Activated T-cell treated with anti-CD3 and anti-CD28 coated beads, Interleukin-2, amount 50 U/mL, for 72 hours (primary cell): ENCODE data around the gene AICDA. TPM values are rescaled to one million over a fixed set of nuclear protein-coding genes. Genes with fewer than 3 reads are reported as not detected.
A peak's percentile ranks its signal among the peaks of the same experiment; 100 is the strongest.
"Not testable (repeated sequence)": the region's sequence is repeated elsewhere in the genome, so short reads cannot be mapped to it uniquely, and the experiment has no call there.

Source experiments
- ATAC-seq, 2 donors: fragments of 150-1000 bp; cut with Tn5 transposase; replicated peaks in 1 of 2; 2 replicates each; pipeline ENCODE4 v1.10.0; 2021; ENCODE audit warnings: moderate library complexity in 2 of 2, mild to moderate bottlenecking in 1 of 2
- DNase-seq, 2 donors: peaks; one replicate each; pipeline ENCODE4 v3.0.0; 2021 to 2022; ENCODE audit warnings: mixed read lengths in 1 of 2
- H3K27ac Mint-ChIP-seq: one replicate; pipeline ENCODE4 v1.8.0; 2022; ENCODE audit warnings: mild to moderate bottlenecking, moderate library complexity, mixed read lengths
- H3K27me3 Mint-ChIP-seq: one replicate; pipeline ENCODE4 v1.8.0; 2022; ENCODE audit warnings: low read depth, mixed read lengths
- H3K36me3 Mint-ChIP-seq, 2 donors: one replicate each; pipeline ENCODE4 v1.8.0; 2022; ENCODE audit warnings: mixed read lengths in 2 of 2, mild to moderate bottlenecking in 1 of 2; ENCODE audit not compliant: insufficient read depth in 2 of 2
- H3K4me1 Mint-ChIP-seq: one replicate; pipeline ENCODE4 v1.8.0; 2022; ENCODE audit warnings: low read depth, mixed read lengths
- H3K4me3 Mint-ChIP-seq, 2 donors: one replicate each; pipeline ENCODE4 v1.8.0; 2022; ENCODE audit warnings: mild to moderate bottlenecking in 2 of 2, mixed read lengths in 2 of 2, moderate library complexity in 2 of 2
- H3K9me3 Mint-ChIP-seq, 2 donors: one replicate each; pipeline ENCODE4 v1.8.0; 2022; ENCODE audit warnings: mixed read lengths in 2 of 2
- total RNA-seq, 2 donors: library from RNA; stranded (reverse); gene quantifications; one replicate each; pipeline ENCODE4 v1.2.3, GENCODE V29; 2022

AICDA gene
- total RNA-seq, 2 donors from 2014 or later = not detected

- H3K4me1 Mint-ChIP-seq = no peaks in the 10 kb centered on the region
- no peak overlapping the region for H3K27ac Mint-ChIP-seq
- DNase-seq (no peak), ATAC-seq (no peak)
- H3K4me3 Mint-ChIP-seq = no peak overlapping the region
- peaks cover 33% of the 10 kb centered on the region for H3K27me3 Mint-ChIP-seq
- no peaks in the 10 kb centered on the region for H3K36me3 Mint-ChIP-seq
- no peaks in the 10 kb centered on the region for H3K9me3 Mint-ChIP-seq
These were observed 9.4 kb downstream of the AICDA start for GRCh38 chr12:8603286-8603685.

GRCh38 chr12:8596561-8596960 lies 16.1 kb downstream of the AICDA start:
- H3K36me3 Mint-ChIP-seq = no peaks in the 10 kb centered on the region
- no peak overlapping the region for H3K4me3 Mint-ChIP-seq
- no peaks in the 10 kb centered on the region for H3K4me1 Mint-ChIP-seq
- no peak for ATAC-seq
- H3K27ac Mint-ChIP-seq = no peak overlapping the region
- DNase-seq = no peak
- H3K9me3 Mint-ChIP-seq = no peaks in the 10 kb centered on the region
- H3K27me3 Mint-ChIP-seq = peaks cover 8% of the 10 kb centered on the region

GRCh38 chr12:8594072-8594471 lies 18.6 kb downstream of the AICDA start:
- Mint-ChIP-seq H3K4me1 (peaks cover 8% of the 10 kb centered on the region), H3K27ac (no peak overlapping the region), H3K27me3 (no peaks in the 10 kb centered on the region), H3K4me3 (no peak overlapping the region), H3K9me3 (no peaks in the 10 kb centered on the region), H3K36me3 (no peaks in the 10 kb centered on the region)
- ATAC-seq = no peak
- DNase-seq = no peak

GRCh38 chr12:8593246-8593645 lies 19.4 kb downstream of the AICDA start:
- Mint-ChIP-seq H3K27ac (no peak overlapping the region), H3K27me3 (no peaks in the 10 kb centered on the region), H3K4me3 (no peak overlapping the region), H3K9me3 (no peaks in the 10 kb centered on the region), H3K4me1 (peaks cover 8% of the 10 kb centered on the region), H3K36me3 (no peaks in the 10 kb centered on the region)
- ATAC-seq (no peak), DNase-seq (no peak)

GRCh38 chr12:8590842-8591545 lies 21.7 kb downstream of the AICDA start:
- DNase-seq = peak in 1 of 2 donors; percentile 4
- no peak overlapping the region for H3K27ac Mint-ChIP-seq
- no peaks in the 10 kb centered on the region for H3K36me3 Mint-ChIP-seq
- no peaks in the 10 kb centered on the region for H3K27me3 Mint-ChIP-seq
- peak; percentile 32 to 55 for ATAC-seq
- H3K9me3 Mint-ChIP-seq = no peaks in the 10 kb centered on the region
- peaks cover 8% of the 10 kb centered on the region for H3K4me1 Mint-ChIP-seq
- H3K4me3 Mint-ChIP-seq = no peak overlapping the region

GRCh38 chr12:8589679-8590078 lies 23.0 kb downstream of the AICDA start:
- Mint-ChIP-seq H3K27me3 (no peaks in the 10 kb centered on the region), H3K4me1 (peaks cover 8% of the 10 kb centered on the region), H3K36me3 (no peaks in the 10 kb centered on the region), H3K4me3 (no peak overlapping the region), H3K27ac (no peak overlapping the region), H3K9me3 (no peaks in the 10 kb centered on the region)
- ATAC-seq (no peak), DNase-seq (no peak)

GRCh38 chr12:8584478-8584877 lies 28.2 kb downstream of the AICDA start:
- not testable (repeated sequence) for DNase-seq, ATAC-seq, H3K36me3 Mint-ChIP-seq, H3K4me1 Mint-ChIP-seq, H3K27me3 Mint-ChIP-seq, H3K4me3 Mint-ChIP-seq, H3K27ac Mint-ChIP-seq, H3K9me3 Mint-ChIP-seq

GRCh38 chr12:8584004-8584403 lies 28.7 kb downstream of the AICDA start:
- Mint-ChIP-seq H3K27ac (no peak overlapping the region), H3K9me3 (no peaks in the 10 kb centered on the region), H3K36me3 (no peaks in the 10 kb centered on the region), H3K4me1 (peaks cover 9% of the 10 kb centered on the region), H3K27me3 (no peaks in the 10 kb centered on the region), H3K4me3 (no peak overlapping the region)
- ATAC-seq (no peak), DNase-seq (no peak)

- DNase-seq = no peak
- Mint-ChIP-seq H3K9me3 (no peaks in the 10 kb centered on the region), H3K36me3 (no peaks in the 10 kb centered on the region), H3K27ac (no peak overlapping the region), H3K4me1 (peaks cover 9% of the 10 kb centered on the region), H3K4me3 (no peak overlapping the region), H3K27me3 (peaks cover 6% of the 10 kb centered on the region)
- ATAC-seq = no peak
These were observed 31.4 kb downstream of the AICDA start for GRCh38 chr12:8581098-8581784.

- peaks cover 6% of the 10 kb centered on the region for H3K27me3 Mint-ChIP-seq
- H3K4me3 Mint-ChIP-seq = no peak overlapping the region
- peaks cover 10% of the 10 kb centered on the region for H3K4me1 Mint-ChIP-seq
- ATAC-seq (no peak), DNase-seq (no peak)
- H3K36me3 Mint-ChIP-seq = no peaks in the 10 kb centered on the region
- no peaks in the 10 kb centered on the region for H3K9me3 Mint-ChIP-seq
- H3K27ac Mint-ChIP-seq = no peak overlapping the region
These were observed 34.8 kb downstream of the AICDA start for GRCh38 chr12:8577879-8578278.

- no peak overlapping the region for H3K4me3 Mint-ChIP-seq
- no peaks in the 10 kb centered on the region for H3K36me3 Mint-ChIP-seq
- no peak for ATAC-seq
- DNase-seq = no peak
- no peak overlapping the region for H3K27ac Mint-ChIP-seq
- H3K27me3 Mint-ChIP-seq = peaks cover 6% of the 10 kb centered on the region
- peaks cover 7% of the 10 kb centered on the region for H3K4me1 Mint-ChIP-seq
- peaks cover 0 to 2% of the 10 kb centered on the region in 2 donors for H3K9me3 Mint-ChIP-seq
These were observed 40.2 kb downstream of the AICDA start for GRCh38 chr12:8572507-8572906.

GRCh38 chr12:8566525-8566924 lies 46.1 kb downstream of the AICDA start:
- Mint-ChIP-seq H3K36me3 (peaks cover 0 to 2% of the 10 kb centered on the region in 2 donors), H3K4me3 (no peak overlapping the region), H3K27ac (no peak overlapping the region), H3K4me1 (no peaks in the 10 kb centered on the region), H3K9me3 (peaks cover 0 to 6% of the 10 kb centered on the region in 2 donors), H3K27me3 (no peaks in the 10 kb centered on the region)
- ATAC-seq = no peak
- DNase-seq = no peak

GRCh38 chr12:8566052-8566451 lies 46.6 kb downstream of the AICDA start:
- not testable (repeated sequence) for H3K4me1 Mint-ChIP-seq, H3K27ac Mint-ChIP-seq, H3K27me3 Mint-ChIP-seq, ATAC-seq, H3K36me3 Mint-ChIP-seq, H3K4me3 Mint-ChIP-seq, H3K9me3 Mint-ChIP-seq, DNase-seq

GRCh38 chr12:8564656-8565055 lies 48.0 kb downstream of the AICDA start:
- Mint-ChIP-seq H3K4me1 (no peaks in the 10 kb centered on the region), H3K27ac (no peak overlapping the region), H3K27me3 (no peaks in the 10 kb centered on the region), H3K4me3 (no peak overlapping the region), H3K36me3 (peaks cover 0 to 2% of the 10 kb centered on the region in 2 donors), H3K9me3 (peaks cover 0 to 6% of the 10 kb centered on the region in 2 donors)
- ATAC-seq (no peak), DNase-seq (no peak)
